IMR-90 (cell line): ENCODE data around the gene DGKQ.

ENCODE experiments used
- CHD1 ChIP-seq: IDR thresholded peaks from 2 replicates; pipeline ENCODE4 v1.6.1; 2012; ENCODE audit warnings: low read depth, low read length, improper control_type of control experiment
- CTCF ChIP-seq: conservative IDR thresholded peaks from 2 replicates; pipeline ENCODE4 v1.5.1; 2012; ENCODE audit warnings: mild to moderate bottlenecking, low read depth, low read length, improper control_type of control experiment
- ELK1 ChIP-seq: fragments of 150-350 bp; IDR thresholded peaks from 2 replicates; pipeline ENCODE4 v1.6.1; 2016; ENCODE audit warnings: low read depth, mild to moderate bottlenecking, low read length, moderate library complexity, borderline replicate concordance
- FOS ChIP-seq: fragments of 150-350 bp; IDR thresholded peaks from 2 replicates; pipeline ENCODE4 v1.6.1; 2016; ENCODE audit warnings: low read depth, low read length
- MAFK ChIP-seq: IDR thresholded peaks from 2 replicates; pipeline ENCODE4 v1.6.1; 2012; ENCODE audit warnings: low read depth, low read length, improper control_type of control experiment
- MXI1 ChIP-seq: IDR thresholded peaks from 2 replicates; pipeline ENCODE4 v1.6.1; 2012; ENCODE audit warnings: low read depth, mild to moderate bottlenecking, low read length, moderate library complexity, borderline replicate concordance
- NFE2L2 ChIP-seq: fragments of 150-350 bp; IDR thresholded peaks from 2 replicates; pipeline ENCODE4 v1.6.1; 2016; ENCODE audit warnings: low read depth, mild to moderate bottlenecking, low read length
- POLR2A ChIP-seq: IDR thresholded peaks from 2 replicates; pipeline ENCODE4 v1.6.1; 2012; ENCODE audit warnings: mild to moderate bottlenecking, low read depth, low read length
- RAD21 ChIP-seq: IDR thresholded peaks from 2 replicates; pipeline ENCODE4 v1.6.1; 2012; ENCODE audit warnings: low read length, improper control_type of control experiment
- RFX5 ChIP-seq: IDR thresholded peaks from 2 replicates; pipeline ENCODE4 v1.8.0; 2012; ENCODE audit warnings: low read depth, mild to moderate bottlenecking, low read length, moderate library complexity
- USF2 ChIP-seq: fragments of 150-350 bp; IDR thresholded peaks from 2 replicates; pipeline ENCODE4 v1.6.1; 2017; ENCODE audit warnings: mild to moderate bottlenecking, antibody characterized with exemption, low read length, low read depth

GRCh38 chr4:955161-955921 is 18.0 kb downstream of the DGKQ start:
- TF ChIP-seq CTCF (no peak), NFE2L2 (no peak), ELK1 (no peak), POLR2A (no peak), USF2 (no peak), RAD21 (no peak), RFX5 (no peak), MAFK (no peak), FOS (no peak), MXI1 (no peak), CHD1 (no peak)
